ENCODE results near the gene ORM2.

ORM2 gene

GRCh38 chr9:114296338-114296737, 33.3 kb upstream of the ORM2 start:
- DNase-seq, result no peak

DNA sequence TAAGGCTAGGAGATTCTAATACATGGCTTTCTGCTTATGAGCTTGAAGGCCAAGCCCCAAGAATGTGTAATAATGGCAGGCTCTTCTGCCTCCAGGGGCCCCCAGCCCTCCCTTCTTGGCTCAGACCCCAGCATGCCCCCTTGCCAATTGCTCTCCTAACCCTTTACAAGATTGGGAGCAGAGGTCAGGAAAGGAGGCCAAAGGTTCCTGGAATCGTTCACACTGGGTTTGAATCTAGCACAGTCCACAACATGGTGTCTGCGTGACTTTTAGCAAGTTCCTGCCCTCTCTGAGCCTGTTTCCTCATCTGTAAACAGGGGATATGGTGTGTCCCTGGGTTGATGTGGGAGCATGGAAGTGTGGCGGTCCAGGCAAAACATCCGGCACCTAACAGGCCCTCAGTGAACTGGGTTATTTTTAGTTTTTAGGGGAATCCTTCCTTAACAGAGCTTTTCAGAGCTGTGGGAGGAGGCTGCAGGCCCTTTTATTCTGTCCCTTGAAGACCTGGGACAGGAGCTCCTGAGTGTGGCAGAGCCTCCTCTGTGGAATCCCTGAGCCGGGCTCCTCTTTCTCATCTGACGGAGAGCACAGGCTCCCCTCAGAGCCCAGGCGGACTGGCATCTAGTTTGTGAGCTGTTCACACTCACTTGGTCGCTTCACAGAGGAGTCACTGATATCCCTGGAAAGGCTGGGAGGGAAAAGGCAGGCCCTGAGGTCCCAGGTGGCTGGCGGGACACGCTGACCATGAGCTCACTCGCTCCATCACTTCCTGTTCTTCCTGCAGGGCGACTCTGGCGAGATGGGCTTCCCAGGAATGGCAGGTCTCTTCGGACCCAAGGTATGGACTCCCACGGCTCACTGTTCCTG, 30.1 kb upstream of the ORM2 start:
- no peak for DNase-seq

GRCh38 chr9:114300153-114300845, 29.4 kb upstream of the ORM2 start:
- DNase-seq, result no peak

DNA sequence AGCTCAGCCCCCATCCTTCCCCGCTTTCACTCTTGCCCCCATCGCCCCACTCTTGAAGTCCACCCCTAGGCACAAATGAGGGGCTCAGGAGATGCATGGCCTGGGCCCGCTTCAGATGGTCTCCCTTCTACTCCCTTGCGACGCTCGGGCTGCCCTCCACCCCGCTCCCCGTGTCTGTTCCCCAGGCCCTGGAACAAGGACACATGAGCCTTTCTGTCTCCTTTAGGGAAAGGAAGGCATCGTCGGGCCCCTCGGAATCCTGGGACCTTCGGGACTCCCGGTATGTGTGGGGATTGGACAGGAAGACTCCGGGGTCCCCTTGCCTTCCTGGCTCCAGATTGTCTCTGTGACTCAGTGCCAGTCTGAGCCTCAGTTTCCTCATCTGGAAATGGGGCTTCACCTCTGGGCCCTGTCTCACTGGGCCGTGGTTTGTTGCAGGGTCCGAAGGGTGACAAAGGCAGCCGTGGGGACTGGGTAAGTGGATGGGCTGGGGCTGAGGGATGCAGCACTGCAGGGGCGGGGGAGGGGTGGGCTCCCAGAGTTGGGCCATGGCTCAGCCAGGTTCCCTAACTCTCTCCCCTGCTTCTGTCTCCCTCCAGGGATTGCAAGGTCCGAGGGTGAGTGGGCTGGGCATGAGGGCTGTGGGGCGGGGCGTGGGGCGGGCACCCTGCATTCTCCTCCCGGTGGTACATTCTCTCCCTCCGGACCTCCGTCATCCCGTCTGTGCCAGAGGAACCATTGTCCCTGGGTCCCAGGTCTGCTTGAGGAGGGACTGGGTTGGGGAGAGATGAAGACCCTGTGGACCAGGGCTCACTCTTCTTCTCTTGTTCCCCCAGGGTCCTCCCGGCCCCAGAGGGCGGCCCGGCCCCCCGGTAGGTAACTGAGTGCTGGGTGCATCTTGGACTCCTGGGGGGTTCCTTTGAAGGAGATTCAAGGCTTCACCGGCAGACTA, 28.5 kb upstream of the ORM2 start:
- DNase-seq, result no peak

- DNase-seq, result no peak
These were observed 27.7 kb upstream of the ORM2 start for GRCh38 chr9:114301798-114302565.

DNA sequence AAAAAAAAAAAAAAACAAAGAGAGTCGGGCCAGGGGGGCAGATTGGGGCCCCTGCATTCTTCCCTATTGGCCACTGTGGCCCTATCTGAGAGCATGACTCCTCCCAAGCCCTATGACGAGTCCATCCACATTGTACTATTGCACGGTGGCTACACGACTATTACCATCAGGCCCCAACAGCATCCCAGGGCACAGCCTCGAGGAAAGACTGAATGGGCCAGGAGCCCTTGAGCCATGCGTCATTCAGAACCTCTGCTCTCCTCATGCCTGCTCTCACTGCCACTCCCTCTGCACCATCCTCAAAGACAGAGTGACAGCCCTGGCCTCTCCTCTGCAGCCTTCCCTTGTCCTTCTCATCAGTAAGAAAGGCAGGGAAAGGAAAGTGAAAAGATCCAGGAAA, 26.9 kb upstream of the ORM2 start:
- no peak for DNase-seq

DNA sequence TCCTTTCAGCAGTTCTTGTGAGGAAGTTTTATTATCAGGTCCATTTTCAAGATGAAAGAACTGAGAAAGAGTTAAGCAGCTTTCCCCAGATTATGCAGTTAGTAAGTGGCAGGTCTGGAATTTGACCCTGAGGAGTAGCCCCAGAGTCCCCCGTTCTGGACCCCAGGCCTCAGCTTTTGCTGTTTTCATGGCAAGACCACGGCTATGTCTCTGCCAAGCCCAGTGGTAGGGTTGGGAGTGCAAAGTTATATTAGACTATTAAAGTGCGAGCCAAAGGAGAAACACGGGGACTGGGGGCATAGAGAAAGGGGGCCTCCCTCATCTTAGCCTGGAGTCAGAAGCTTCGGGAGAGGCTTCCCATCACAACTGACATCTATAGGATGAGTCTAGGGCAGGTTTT, 26.1 kb upstream of the ORM2 start:
- no peak for DNase-seq

- no peak for DNase-seq
These were observed 25.7 kb upstream of the ORM2 start for GRCh38 chr9:114303977-114304376.

DNA sequence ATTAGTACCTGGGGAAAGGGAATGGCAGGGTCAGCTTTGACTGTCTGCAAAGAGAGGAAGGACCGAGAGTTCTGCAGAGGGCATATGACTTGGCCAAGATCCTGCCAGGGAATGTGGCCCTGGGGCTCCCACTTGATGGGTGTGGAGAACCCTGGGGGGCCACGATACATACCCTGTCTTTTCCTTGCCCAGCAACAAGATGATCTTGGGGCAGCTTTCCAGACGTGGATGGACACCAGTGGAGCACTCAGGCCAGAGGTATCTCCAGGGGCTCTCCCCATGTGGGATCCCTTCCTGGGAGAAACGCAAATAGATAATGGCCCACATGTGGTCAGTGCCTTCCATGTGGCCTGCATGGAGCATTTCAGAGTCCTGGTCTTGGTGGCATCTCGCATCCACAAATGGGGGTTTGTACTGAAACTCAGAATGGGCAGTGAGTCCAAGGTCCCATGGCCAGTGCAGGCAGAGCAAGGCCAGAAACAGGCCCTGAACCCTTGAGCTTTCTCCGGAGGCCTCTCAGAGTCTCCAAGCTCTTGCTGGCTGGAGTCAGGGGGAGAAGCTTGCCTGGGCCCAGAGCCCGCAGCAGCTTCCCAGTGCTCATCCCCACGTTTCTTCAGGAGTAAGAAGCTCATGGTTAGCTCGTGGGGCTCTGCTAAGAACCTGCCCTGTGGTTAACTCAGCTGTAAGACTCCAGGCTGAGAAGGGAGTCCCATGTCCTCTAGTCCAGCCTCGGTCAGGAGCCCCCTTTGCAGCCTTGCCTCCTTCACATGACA, 25.1 kb upstream of the ORM2 start:
- DNase-seq, result no peak

GRCh38 chr9:114307899-114308267, 21.8 kb upstream of the ORM2 start:
- no peak for DNase-seq

- no peak for DNase-seq
These were observed 21.2 kb upstream of the ORM2 start for GRCh38 chr9:114308361-114308950.

DNA sequence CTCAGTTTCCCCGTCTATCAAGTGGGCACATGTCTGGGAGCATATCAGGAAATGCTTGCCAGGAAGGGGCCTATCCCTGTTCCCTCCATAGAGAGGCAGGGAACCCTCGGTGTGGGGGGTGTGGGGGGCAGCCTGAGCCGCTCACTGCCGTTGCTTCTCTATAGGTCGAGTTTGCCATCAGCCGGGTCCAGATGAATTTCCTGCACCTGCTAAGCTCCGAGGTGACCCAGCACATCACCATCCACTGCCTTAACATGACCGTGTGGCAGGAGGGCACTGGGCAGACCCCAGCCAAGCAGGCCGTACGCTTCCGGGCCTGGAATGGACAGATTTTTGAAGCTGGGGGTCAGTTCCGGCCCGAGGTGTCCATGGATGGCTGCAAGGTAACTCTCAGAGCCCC, 20.6 kb upstream of the ORM2 start:
- DNase-seq, result no peak

- no peak for DNase-seq
These were observed 18.9 kb upstream of the ORM2 start for GRCh38 chr9:114310471-114311450.

DNA sequence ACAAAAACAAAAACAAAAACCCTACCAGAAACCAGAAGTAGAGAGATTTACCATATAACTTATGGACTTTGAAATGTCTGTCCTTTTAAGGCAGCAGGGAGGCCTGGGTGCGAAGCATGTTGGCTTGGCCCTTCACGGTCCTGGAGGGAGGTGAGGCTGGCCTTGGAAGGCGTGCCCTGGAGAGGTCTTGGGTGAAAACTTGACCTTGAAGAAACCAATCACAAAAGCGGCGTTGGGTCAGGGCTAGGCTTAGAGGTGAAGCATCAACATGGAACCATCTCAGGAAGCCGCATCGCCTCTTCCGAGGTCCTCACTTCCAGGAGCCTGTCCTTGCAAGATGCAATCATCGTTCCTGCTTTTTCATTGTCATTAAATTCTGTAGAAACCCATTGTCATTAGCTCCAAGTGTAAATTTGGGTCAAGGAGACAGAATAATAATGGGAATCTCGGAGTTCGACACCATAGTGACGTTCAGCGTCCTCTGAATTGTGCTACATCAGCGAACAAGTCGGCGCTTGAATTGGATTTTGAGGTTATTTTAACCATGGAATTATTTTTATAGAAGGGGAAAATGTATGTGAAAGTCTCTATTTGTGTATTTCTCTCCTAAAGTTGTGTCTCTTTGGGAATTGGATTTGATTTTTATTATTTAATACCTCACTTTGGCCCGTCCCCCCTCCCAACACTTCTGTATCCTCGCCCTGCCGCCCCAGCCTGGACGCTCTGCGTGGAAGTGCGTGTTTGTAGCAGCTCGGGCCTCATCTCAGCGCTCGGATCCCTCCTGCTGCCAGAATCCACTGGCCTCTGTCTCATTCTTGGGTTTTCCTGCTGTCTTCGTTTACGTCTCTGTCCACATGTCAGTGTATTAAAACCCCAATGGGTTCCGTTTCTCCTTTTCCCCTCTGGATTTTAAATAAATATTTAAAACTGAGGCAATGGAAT, 17.8 kb upstream of the ORM2 start:
- no peak for DNase-seq

DNA sequence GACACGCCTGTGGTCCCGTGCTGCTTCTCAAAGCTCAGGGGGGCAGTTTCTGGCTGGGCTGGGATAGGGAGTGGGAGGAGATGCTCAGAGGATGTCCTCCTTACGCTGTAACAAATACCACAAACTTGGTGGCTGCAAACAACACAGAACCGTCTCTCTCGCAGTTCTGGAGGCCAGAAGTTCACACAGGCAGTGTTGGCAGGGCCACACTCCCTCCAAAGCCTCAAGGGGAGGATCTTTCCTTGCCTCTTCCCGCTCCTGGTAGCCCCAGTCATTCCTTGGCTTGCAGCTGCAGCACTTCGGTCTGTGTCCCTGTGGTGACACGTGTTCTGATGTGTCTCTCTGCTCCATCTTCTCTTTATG, 17.2 kb upstream of the ORM2 start:
- DNase-seq, result no peak

DNA sequence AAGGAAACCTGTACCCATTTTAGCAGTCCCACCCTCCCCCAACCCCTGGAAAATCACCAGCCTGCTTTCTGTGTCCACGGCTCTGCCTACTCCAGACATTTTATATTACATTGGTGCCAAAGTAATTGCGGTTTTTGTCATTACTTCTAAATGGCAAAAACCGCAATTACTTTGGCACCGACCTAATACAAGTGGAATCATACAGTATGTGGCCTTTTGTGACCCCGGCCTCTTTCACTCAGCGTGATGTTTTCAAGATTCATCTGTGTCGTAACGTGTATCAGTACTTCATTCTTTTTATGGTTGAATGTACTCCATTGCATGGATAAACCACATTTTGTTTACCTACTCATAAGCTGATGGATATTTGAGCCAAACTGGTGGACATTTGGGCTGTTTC, 16.5 kb upstream of the ORM2 start:
- no peak for DNase-seq

DNA sequence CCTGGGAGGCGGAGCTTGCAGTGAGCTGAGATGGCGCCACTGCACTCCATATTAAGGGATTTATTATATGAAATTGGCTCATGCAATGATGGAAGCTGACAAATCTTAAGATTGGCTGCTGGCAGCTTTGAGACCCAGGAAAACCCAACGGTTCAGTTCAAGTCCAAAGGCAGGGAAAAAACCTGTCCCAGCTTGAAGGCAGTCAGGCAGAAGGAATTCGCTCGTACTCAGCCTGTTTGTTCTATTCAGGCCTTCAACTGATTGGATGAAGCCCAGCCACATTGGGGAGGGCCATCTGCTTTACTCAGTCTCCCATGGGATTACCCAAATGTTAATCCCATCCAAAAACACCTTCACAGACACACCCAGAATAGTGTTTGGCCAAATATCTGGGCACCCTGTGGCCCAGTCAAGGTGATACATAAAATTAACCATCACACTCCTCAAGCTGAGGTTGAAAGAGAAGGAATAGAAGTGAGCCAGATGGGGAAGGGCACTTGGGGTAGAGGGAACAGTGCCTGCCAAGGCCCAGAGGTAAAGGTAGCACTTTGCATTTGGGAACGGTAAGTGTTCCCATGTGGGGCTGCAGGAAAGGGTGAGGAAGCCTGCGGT, 15.3 kb upstream of the ORM2 start:
- DNase-seq, result no peak

DNA sequence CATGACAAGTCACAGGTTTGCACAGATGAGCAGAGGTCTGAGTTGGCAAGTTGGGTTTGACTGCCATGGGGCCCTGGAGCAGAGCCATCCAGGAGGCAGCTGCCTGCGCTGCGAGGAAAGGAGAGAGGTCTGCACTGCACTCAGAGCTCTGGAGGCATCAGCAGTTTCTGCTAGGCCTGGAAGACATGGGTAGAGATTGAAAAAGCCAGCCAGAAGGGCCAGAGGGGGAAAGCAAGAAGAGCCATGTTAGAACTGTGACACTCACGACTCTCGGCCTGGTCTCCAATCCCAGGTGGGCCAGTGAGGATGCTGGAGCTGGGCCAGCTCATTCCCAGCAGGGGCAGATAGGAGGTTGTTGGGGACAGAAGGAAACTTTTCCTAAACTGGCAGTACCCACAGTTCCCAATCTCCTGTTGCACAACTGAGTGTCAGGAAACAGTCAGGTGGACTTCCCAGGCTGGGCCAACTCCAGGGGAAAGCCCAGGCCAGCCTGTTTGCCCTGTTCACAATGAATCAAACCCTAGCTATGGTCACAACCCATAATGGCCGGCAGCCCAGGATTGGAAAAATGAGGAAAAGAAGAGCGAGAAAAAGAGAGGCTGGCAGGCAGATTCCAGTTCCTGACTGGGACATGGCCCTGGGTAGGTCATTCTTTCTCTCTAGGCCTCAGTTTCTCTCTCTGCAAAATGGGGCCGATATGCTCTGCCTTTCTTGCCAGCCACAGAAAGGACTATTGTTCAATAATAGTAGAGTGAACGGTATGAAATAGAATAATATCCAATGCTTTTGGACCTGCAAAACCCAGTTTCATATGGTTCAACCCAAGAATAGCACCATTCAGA, 14.6 kb upstream of the ORM2 start:
- no peak for DNase-seq

All from DMS153 (cell line).